ENCODE measurements around the gene NDC80.
"Not testable (repeated sequence)": the region's sequence is repeated elsewhere in the genome, so short reads cannot be mapped to it uniquely, and the experiment has no call there.

NDC80 gene

GRCh38 chr18:2571200-2572170 is at the start of gene NDC80, which contains the start of gene METTL4 (continued):
- no peak for TF ChIP-seq ZNF529 (tag by site-specific recombination; IDR thresholded peaks at IDR 0.05; ENCODE audit: insufficient replicate concordance)
- peak; percentile 93 for TF ChIP-seq ZBTB17 (tag by site-specific recombination; IDR thresholded peaks at IDR 0.05)
- TF ChIP-seq ZNF423 (tag by site-specific recombination; IDR thresholded peaks at IDR 0.05) = no peak
- no peak for TF ChIP-seq ZBTB11 (tag by site-specific recombination; conservative IDR thresholded peaks at IDR 0.05; ENCODE audit: low read depth)

- H3K4me3 ChIP-seq (ENCODE audit: low read depth, low read length) = no peak overlapping the region
- TF ChIP-seq WT1 (tag by site-specific recombination; IDR thresholded peaks at IDR 0.05) (peak; percentile 68), ZBTB11 (tag by site-specific recombination; conservative IDR thresholded peaks at IDR 0.05; ENCODE audit: low read depth) (no peak)
- CTCF ChIA-PET = no interaction called here
- POLR2A ChIA-PET = no interaction called here
- H3K27ac ChIP-seq (ENCODE audit: extremely low read depth, low read depth, low read length) = no peak overlapping the region
- 0 out of 2 replicates have a peak, but pooled peaks cover 2% of the 10 kb centered on the region for H3K4me1 ChIP-seq (ENCODE audit: control insufficient read depth, insufficient read depth, low read length)
- no peaks in the 10 kb centered on the region for H3K36me3 ChIP-seq (ENCODE audit: control insufficient read depth in 2 of 2, insufficient read depth in 1 of 2, low read length in 2 of 2)
- H3K9me3 ChIP-seq (ENCODE audit: control insufficient read depth, insufficient read depth, low read depth, low read length) = no peaks in the 10 kb centered on the region
Measured at GRCh38 chr18:2522112-2522511, 49.2 kb upstream of the NDC80 start.

GRCh38 chr18:2524794-2525198 is 46.6 kb upstream of the NDC80 start:
- POLR2A ChIA-PET; H3K4me3 ChIP-seq (ENCODE audit: low read depth, low read length); H3K27ac ChIP-seq (ENCODE audit: extremely low read depth, low read depth, low read length); H3K36me3 ChIP-seq (ENCODE audit: control insufficient read depth in 2 of 2, insufficient read depth in 1 of 2, low read length in 2 of 2); H3K9me3 ChIP-seq (ENCODE audit: control insufficient read depth, insufficient read depth, low read depth, low read length); H3K4me1 ChIP-seq (ENCODE audit: control insufficient read depth, insufficient read depth, low read length): not testable (repeated sequence)
- CTCF ChIA-PET = interaction anchor here (0.6 to 0.9 kb wide), 2 partner anchors 15 to 133 kb away, joined by 3 to 4 read pairs; no protein-coding TSS in a partner anchor
- TF ChIP-seq ZNF398 (tag by site-specific recombination; IDR thresholded peaks at IDR 0.05) = peak; percentile 20; the same call in 1 of the 2 replicates
- TF ChIP-seq ZNF843 (tag by site-specific recombination; IDR thresholded peaks at IDR 0.05) = peak; percentile 31; the same call in 1 of the 2 replicates
- peak; percentile 38; the same call in 1 of the 2 replicates for TF ChIP-seq ZXDB (tag by site-specific recombination; IDR thresholded peaks at IDR 0.05)
- TF ChIP-seq PRDM6 (tag by site-specific recombination; IDR thresholded peaks at IDR 0.05) = peak; percentile 74
- TF ChIP-seq OSR2 (tag by site-specific recombination; IDR thresholded peaks at IDR 0.05) = 0 out of 2 replicates have a peak, but pooled peaks have one; percentile 25
- 0 out of 2 replicates have a peak, but pooled peaks have one; percentile 43 for TF ChIP-seq ZNF18 (tag by site-specific recombination; IDR thresholded peaks at IDR 0.05)
- TF ChIP-seq SCRT1 (tag by site-specific recombination; IDR thresholded peaks at IDR 0.05; ENCODE audit: borderline replicate concordance) = peak; percentile 90; the same call in 1 of the 2 replicates
- peak; percentile 76 for TF ChIP-seq WT1 (tag by site-specific recombination; IDR thresholded peaks at IDR 0.05)
- peak; percentile 14; the same call in 1 of the 2 replicates for TF ChIP-seq GLIS1 (tag by site-specific recombination; IDR thresholded peaks at IDR 0.05)
- TF ChIP-seq ZBTB11 (tag by site-specific recombination; conservative IDR thresholded peaks at IDR 0.05; ENCODE audit: low read depth) = peak; percentile 56; the same call in 1 of the 2 replicates
